H1 (cell line): ENCODE data around the gene ADGRB2. TPM values are rescaled to one million over a fixed set of nuclear protein-coding genes. Genes with fewer than 3 reads are reported as not detected.

Source experiments
- CTCF ChIA-PET: fragments of 300-600 bp; sonication (Branson Sonifier 250); formaldehyde crosslinking; loops from one replicate; lab custom pipeline; 2021; ENCODE audit not compliant: partially characterized antibody; lab: Charles Lee
- POLR2A ChIA-PET: fragments of 300-600 bp; sonication (Branson Sonifier 250); formaldehyde crosslinking; loops from one replicate; lab custom pipeline; 2021; ENCODE audit warnings: inconsistent platforms; ENCODE audit not compliant: partially characterized antibody; lab: Charles Lee
- DNase-seq, 2 experiments: peaks; one replicate each; pipeline versions ENCODE4 v3.0.0 to v3.0.0-alpha.2; 2010 to 2022; ENCODE audit warnings: low spot score in 2 of 2, low read depth in 1 of 2, mixed read lengths in 1 of 2
- FAIRE-seq: peaks from 2 replicates; lab custom pipeline; 2011; peaks lifted over from hg19 to GRCh38; lab: Jason Lieb, UNC
- H2AFZ ChIP-seq: 2 replicates; pipeline ENCODE4 v1.8.1; 2012; ENCODE audit warnings: low read length, inconsistent platforms
- H2AK5ac ChIP-seq: 2 replicates; pipeline ENCODE4 v1.6.1; 2013; ENCODE audit warnings: low read depth, low read length
- H2BK120ac ChIP-seq: replicated peaks from 2 replicates; pipeline ENCODE3; 2013; ENCODE audit warnings: low read depth, low read length, inconsistent platforms
- H2BK12ac ChIP-seq: 2 replicates; pipeline ENCODE4 v1.6.1; 2013; ENCODE audit warnings: low read depth, low read length
- H2BK15ac ChIP-seq: 2 replicates; pipeline ENCODE4 v1.6.1; 2013; ENCODE audit warnings: low read length
- H2BK20ac ChIP-seq: 2 replicates; pipeline ENCODE4 v1.6.1; 2013; ENCODE audit warnings: low read length
- H2BK5ac ChIP-seq: 2 replicates; pipeline ENCODE4 v1.6.1; 2013; ENCODE audit warnings: low read depth, low read length
- H3K14ac ChIP-seq: 2 replicates; pipeline ENCODE4 v1.6.1; 2013; ENCODE audit warnings: inconsistent platforms; ENCODE audit not compliant: insufficient read length
- H3K18ac ChIP-seq: 2 replicates; pipeline ENCODE4 v1.6.1; 2013; ENCODE audit warnings: low read length; ENCODE audit errors: extremely low read depth
- H3K23ac ChIP-seq: 2 replicates; pipeline ENCODE4 v1.6.1; 2013; ENCODE audit warnings: inconsistent platforms; ENCODE audit not compliant: insufficient read length
- H3K23me2 ChIP-seq: 2 replicates; pipeline ENCODE4 v1.6.1; 2013; ENCODE audit warnings: low read depth, low read length
- H3K27ac ChIP-seq: 2 replicates; pipeline ENCODE4 v1.6.1; 2011; ENCODE audit warnings: low read depth, low read length, inconsistent platforms
- H3K27me3 ChIP-seq, 4 experiments: replicated peaks in 1 of 4; 1 replicate in 1 of 4; 2 replicates in 3 of 4; pipeline versions ENCODE4 v1.6.1 to v1.8.1; 2011 to 2013; ENCODE audit warnings: low read length in 3 of 4, mild to moderate bottlenecking in 3 of 4, inconsistent platforms in 2 of 4, mixed read lengths in 2 of 4, moderate library complexity in 1 of 4; ENCODE audit not compliant: control insufficient read depth in 3 of 4, insufficient read depth in 3 of 4; ENCODE audit errors: extremely low read depth in 1 of 4
- H3K36me3 ChIP-seq, 4 experiments: 2 replicates each; pipeline versions ENCODE4 v1.6.1 to v1.8.1; 2011 to 2013; ENCODE audit warnings: mild to moderate bottlenecking in 4 of 4, low read length in 3 of 4, moderate library complexity in 2 of 4, control low read depth in 1 of 4, inconsistent platforms in 1 of 4; ENCODE audit not compliant: insufficient read depth in 4 of 4, control insufficient read depth in 2 of 4
- H3K4ac ChIP-seq: replicated peaks from 2 replicates; pipeline ENCODE3; 2013; ENCODE audit warnings: low read length, low read depth, mixed read lengths, inconsistent platforms; ENCODE audit not compliant: insufficient read length
- H3K4me1 ChIP-seq, 4 experiments: replicated peaks in 1 of 4; 1 replicate in 1 of 4; 2 replicates in 3 of 4; pipeline versions ENCODE4 v1.6.1 to v1.8.1; 2011 to 2013; ENCODE audit warnings: low read length in 3 of 4, inconsistent platforms in 2 of 4, mixed read lengths in 1 of 4; ENCODE audit not compliant: insufficient read depth in 4 of 4, control insufficient read depth in 3 of 4
- H3K4me2 ChIP-seq, 2 experiments: 2 replicates each; pipeline versions ENCODE4 v1.6.1 to v1.8.1; 2011 to 2013; ENCODE audit warnings: low read depth in 2 of 2, low read length in 2 of 2, control low read depth in 1 of 2, inconsistent platforms in 1 of 2, mild to moderate bottlenecking in 1 of 2; ENCODE audit not compliant: insufficient read depth in 1 of 2
- H3K4me3 ChIP-seq, 4 experiments: fragments of 200-600, 300-600 bp in 1 of 4; sonication (generic), shearing (Covaris generic), sonication (Bioruptor Twin) in 1 of 4; 2 replicates each; pipeline versions ENCODE4 v1.5.1 to v1.8.1; 2011 to 2016; ENCODE audit warnings: low read length in 4 of 4, low read depth in 3 of 4, control low read depth in 2 of 4, inconsistent platforms in 2 of 4, mild to moderate bottlenecking in 2 of 4, mixed read lengths in 1 of 4, moderate library complexity in 1 of 4; ENCODE audit not compliant: insufficient read depth in 2 of 4; ENCODE audit errors: extremely low read depth in 1 of 4
- H3K56ac ChIP-seq: replicated peaks from 2 replicates; pipeline ENCODE3; 2013; ENCODE audit warnings: low read depth, mild to moderate bottlenecking, mixed read lengths, low read length, inconsistent platforms; ENCODE audit not compliant: insufficient read length
- H3K79me1 ChIP-seq: 2 replicates; pipeline ENCODE4 v1.6.1; 2013; ENCODE audit warnings: low read depth, low read length, control low read depth
- H3K79me2 ChIP-seq, 2 experiments: 2 replicates each; pipeline versions ENCODE4 v1.6.1 to v1.8.1; 2012 to 2013; ENCODE audit warnings: low read length in 2 of 2, mild to moderate bottlenecking in 2 of 2, inconsistent platforms in 1 of 2; ENCODE audit not compliant: insufficient read depth in 2 of 2, control insufficient read depth in 1 of 2
- H3K9ac ChIP-seq, 4 experiments: replicated peaks in 1 of 4; 1 replicate in 1 of 4; 2 replicates in 3 of 4; pipeline versions ENCODE4 v1.6.1 to v1.8.1; 2011 to 2013; ENCODE audit warnings: low read depth in 3 of 4, low read length in 3 of 4, control low read depth in 2 of 4, mild to moderate bottlenecking in 2 of 4, moderate library complexity in 2 of 4, inconsistent platforms in 1 of 4; ENCODE audit errors: extremely low read depth in 1 of 4
- H3K9me3 ChIP-seq, 2 experiments: 2 replicates each; pipeline versions ENCODE4 v1.6.1 to v1.8.1; 2012 to 2013; ENCODE audit warnings: mild to moderate bottlenecking in 2 of 2, moderate library complexity in 2 of 2, control low read depth in 1 of 2, inconsistent platforms in 1 of 2, low read depth in 1 of 2, low read length in 1 of 2, mixed read lengths in 1 of 2; ENCODE audit not compliant: insufficient read depth in 2 of 2
- H4K20me1 ChIP-seq, 2 experiments: replicated peaks in 1 of 2; 2 replicates each; pipeline versions ENCODE3 to v1.8.1; 2011 to 2013; ENCODE audit warnings: inconsistent platforms in 2 of 2, low read length in 2 of 2, mild to moderate bottlenecking in 1 of 2; ENCODE audit not compliant: insufficient read depth in 2 of 2, control insufficient read depth in 1 of 2
- H4K5ac ChIP-seq: 2 replicates; pipeline ENCODE4 v1.6.1; 2013; ENCODE audit warnings: low read length, low read depth, mixed read lengths, inconsistent platforms; ENCODE audit not compliant: insufficient read length
- H4K8ac ChIP-seq: 2 replicates; pipeline ENCODE4 v1.8.0; 2013; ENCODE audit warnings: mild to moderate bottlenecking, moderate library complexity, low read length, inconsistent platforms; ENCODE audit not compliant: insufficient read depth; ENCODE audit errors: extremely low read depth
- H4K91ac ChIP-seq: replicated peaks from 2 replicates; pipeline ENCODE3; 2013; ENCODE audit warnings: low read length, mixed read lengths, inconsistent platforms; ENCODE audit not compliant: insufficient read length
- CHD2 ChIP-seq: IDR thresholded peaks from 2 replicates; pipeline ENCODE4 v1.6.1; 2012; ENCODE audit warnings: low read length, improper control_type of control experiment
- CTBP2 ChIP-seq: IDR thresholded peaks from 2 replicates; pipeline ENCODE4 v1.7.0; 2011; ENCODE audit warnings: borderline replicate concordance, mild to moderate bottlenecking, moderate library complexity, mixed read lengths, low read length; ENCODE audit not compliant: insufficient read depth, insufficient read length
- KDM1A ChIP-seq: fragments of 200-600, 300-600 bp; sonication (generic); IDR thresholded peaks from 2 replicates; pipeline ENCODE4 v1.7.1; 2016; ENCODE audit warnings: mild to moderate bottlenecking, low read length, borderline replicate concordance
- YY1 ChIP-seq: IDR thresholded peaks from 2 replicates; pipeline ENCODE4 v1.6.1; 2011; ENCODE audit warnings: low read depth, mild to moderate bottlenecking, low read length
- WGBS, 2 experiments: shearing (Covaris generic) in 1 of 2; methylation state at CpG; one replicate each; pipeline versions ENCODE4 v1.1.6 to v1.1.7; 2013 to 2015; ENCODE audit warnings: low lambda C conversion rate in 2 of 2, mixed read lengths in 2 of 2, inconsistent platforms in 1 of 2, low coverage in 1 of 2, missing lambda C conversion rate in 1 of 2; ENCODE audit not compliant: insufficient replicate concordance in 2 of 2, insufficient coverage in 1 of 2, insufficient read length in 1 of 2; ENCODE audit errors: extremely low coverage in 1 of 2, missing lambda C conversion rate in 1 of 2; 5-methylcytosine and 5-hydroxymethylcytosine counted together
- polyA plus RNA-seq, 7 experiments: library from polyadenylated mRNA; depleted of rRNA in 3 of 7; stranded (reverse) in 5 of 7; unstranded in 2 of 7; fragments of >200 nt in 5 of 7; fragments of 200-250 nt in 2 of 7; gene quantifications; 1 replicate in 5 of 7; 2 replicates in 1 of 7; 4 replicates in 1 of 7; pipeline versions ENCODE4 v1.2.1 to v1.2.3, GENCODE V29; 2011 to 2013; ENCODE audit warnings: missing spikeins in 2 of 7, mixed read lengths in 2 of 7
- total RNA-seq: library from RNA; stranded (reverse); fragmentation: NEBNext Ultra II Directional; extraction: Animal tissue kit (Norgen Biotek cat#: 25700); gene quantifications from 2 replicates; pipeline ENCODE4 v1.2.1, GENCODE V29; 2021
- TF ChIP-seq, protein P1 (sequence below): IDR thresholded peaks from 2 replicates; pipeline ENCODE4 v1.6.1; 2011; ENCODE audit warnings: low read length, improper control_type of control experiment

ADGRB2 gene
- total and polyA plus RNA-seq, 2 of the 8 experiments (the other 6 are each of a cell fraction or from before 2014, with no cell fraction given): 15.6 to 26.2 TPM

DNA sequence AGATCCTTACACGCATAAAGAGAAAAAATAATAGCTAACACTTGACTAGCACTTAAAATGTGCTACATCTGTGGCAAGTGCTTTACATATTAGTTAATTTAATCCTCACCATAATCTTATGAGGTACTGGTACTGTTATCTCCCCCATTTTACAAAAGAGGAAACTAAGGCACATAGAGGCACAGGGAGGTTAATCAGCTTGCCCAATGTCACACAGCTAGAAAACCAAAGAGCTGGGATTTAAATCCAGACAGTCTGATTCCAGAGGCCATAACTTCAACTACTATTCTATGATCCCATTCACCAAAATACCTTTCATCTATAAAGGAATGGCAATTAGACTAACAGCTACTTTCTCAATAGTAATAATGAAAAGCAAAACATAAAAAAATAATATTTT is 40.0 kb upstream of the ADGRB2 start:
- POLR2A ChIA-PET: no interaction called here
- no peak overlapping the region for H3K4ac ChIP-seq
- no peak for FAIRE-seq

More for the DNA sequence above, 40.0 kb upstream of the ADGRB2 start:
- Histone ChIP-seq H3K79me2 (no peaks in the 10 kb centered on the region), H2AK5ac (no peak overlapping the region), H2BK120ac (no peak overlapping the region), H3K56ac (no peak overlapping the region), H4K91ac (no peak overlapping the region), H3K18ac (no peak overlapping the region), H3K23ac (no peak overlapping the region), H3K4me1 (peaks cover 0 to 6% (median 2%) of the 10 kb centered on the region in 4 experiments; a peak in 3 of 7 replicates), H2BK12ac (no peak overlapping the region), H2AFZ (no peak overlapping the region), H3K14ac (no peak overlapping the region), H4K5ac (no peak overlapping the region), H3K27ac (no peak overlapping the region), H3K23me2 (no peaks in the 10 kb centered on the region), H4K8ac (no peak overlapping the region), H3K79me1 (no peaks in the 10 kb centered on the region), H2BK5ac (no peak overlapping the region), H3K9me3 (no peaks in the 10 kb centered on the region), H2BK15ac (no peak overlapping the region), H3K36me3 (no peaks in the 10 kb centered on the region), H4K20me1 (no peaks in the 10 kb centered on the region), H3K4me2 (no peak overlapping the region), H3K27me3 (no peaks in the 10 kb centered on the region), H3K4me3 (no peak overlapping the region), H2BK20ac (no peak overlapping the region), H3K9ac (no peak overlapping the region)
- 94% methylated on average over 1 of the region's 1 CpG; no CpG with 5 or more reads in 1 of the 2 experiments for WGBS, 2 experiments
- DNase-seq: no peak
- CTCF ChIA-PET: interaction anchor here (0.8 to 2.8 kb wide), 4 partner anchors 14 to 39 kb away, joined by 3 to 11 read pairs (median 3); partner anchors contain the start of gene ADGRB2
- no peak for TF ChIP-seq CHD2
- no peak for TF ChIP-seq YY1
- TF ChIP-seq KDM1A: no peak
- no peak for TF ChIP-seq CTBP2
- TF ChIP-seq, protein P1, sequence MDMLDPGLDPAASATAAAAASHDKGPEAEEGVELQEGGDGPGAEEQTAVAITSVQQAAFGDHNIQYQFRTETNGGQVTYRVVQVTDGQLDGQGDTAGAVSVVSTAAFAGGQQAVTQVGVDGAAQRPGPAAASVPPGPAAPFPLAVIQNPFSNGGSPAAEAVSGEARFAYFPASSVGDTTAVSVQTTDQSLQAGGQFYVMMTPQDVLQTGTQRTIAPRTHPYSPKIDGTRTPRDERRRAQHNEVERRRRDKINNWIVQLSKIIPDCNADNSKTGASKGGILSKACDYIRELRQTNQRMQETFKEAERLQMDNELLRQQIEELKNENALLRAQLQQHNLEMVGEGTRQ: no peak
